Astrocyte of the spinal cord (primary cell): ENCODE results near the gene FBXO42.

Source experiments
- DNase-seq: peaks from one replicate; pipeline ENCODE4 v3.0.0; 2011; ENCODE audit warnings: low read depth, low spot score
- H3K4me3 ChIP-seq: 2 replicates; pipeline ENCODE4 v1.5.1; 2011; ENCODE audit warnings: low read depth, mild to moderate bottlenecking, low read length, moderate library complexity
- CTCF ChIP-seq: IDR thresholded peaks from 2 replicates; pipeline ENCODE4 v1.5.1; 2012; ENCODE audit warnings: low read depth, mild to moderate bottlenecking, low read length, inconsistent platforms
- in situ Hi-C: cut with HindIII; loops from 2 replicates; pipeline ENCODE4 v1.10.0; 2017; ENCODE audit warnings: low sequenced_read_pairs

FBXO42 gene

GRCh38 chr1:16236511-16237342 is 115.6 kb downstream of the FBXO42 start, which contains the start of gene CPLANE2:
CPLANE2 (minus strand) TSS chr1:16237183; CDS start chr1:16236742, 441 bp downstream.
- no peak for TF ChIP-seq CTCF
- peak; percentile 90 for DNase-seq
- peak within 1 kb of the TSS; percentile 67 for H3K4me3 ChIP-seq
- in situ Hi-C loops, result no loop called here

- peak overlapping the region; percentile 67 for H3K4me3 ChIP-seq
- TF ChIP-seq CTCF, result no peak
- in situ Hi-C loops, result no loop called here
- DNase-seq, result peak; percentile 22
Measured at GRCh38 chr1:16235944-16236510, 116.3 kb downstream of the FBXO42 start.

- DNase-seq, result no peak
- no peak overlapping the region for H3K4me3 ChIP-seq
- TF ChIP-seq CTCF, result no peak
- in situ Hi-C loops, result no loop called here
Measured at GRCh38 chr1:16235347-16235746, 116.9 kb downstream of the FBXO42 start.

- in situ Hi-C loops, result no loop called here
- H3K4me3 ChIP-seq, result no peak overlapping the region
- DNase-seq, result no peak
- no peak for TF ChIP-seq CTCF
Measured at GRCh38 chr1:16233431-16233830, 118.8 kb downstream of the FBXO42 start.

GRCh38 chr1:16232316-16232710 is 120.0 kb downstream of the FBXO42 start:
- DNase-seq, result no peak
- TF ChIP-seq CTCF, result no peak
- in situ Hi-C loops, result no loop called here

GRCh38 chr1:16231331-16232315 is 120.7 kb downstream of the FBXO42 start:
- TF ChIP-seq CTCF, result no peak
- DNase-seq, result no peak
- in situ Hi-C loops, result no loop called here

More at GRCh38 chr1:16232316-16232710, 120.0 kb downstream of the FBXO42 start:
- no peak overlapping the region for H3K4me3 ChIP-seq

More at GRCh38 chr1:16231331-16232315, 120.7 kb downstream of the FBXO42 start:
- no peak overlapping the region for H3K4me3 ChIP-seq
